ENCODE results near the gene STAT5A.
A peak's percentile ranks its signal among the peaks of the same experiment; 100 is the strongest.
"Not testable (repeated sequence)": the region's sequence is repeated elsewhere in the genome, so short reads cannot be mapped to it uniquely, and the experiment has no call there.

STAT5A gene

DNA sequence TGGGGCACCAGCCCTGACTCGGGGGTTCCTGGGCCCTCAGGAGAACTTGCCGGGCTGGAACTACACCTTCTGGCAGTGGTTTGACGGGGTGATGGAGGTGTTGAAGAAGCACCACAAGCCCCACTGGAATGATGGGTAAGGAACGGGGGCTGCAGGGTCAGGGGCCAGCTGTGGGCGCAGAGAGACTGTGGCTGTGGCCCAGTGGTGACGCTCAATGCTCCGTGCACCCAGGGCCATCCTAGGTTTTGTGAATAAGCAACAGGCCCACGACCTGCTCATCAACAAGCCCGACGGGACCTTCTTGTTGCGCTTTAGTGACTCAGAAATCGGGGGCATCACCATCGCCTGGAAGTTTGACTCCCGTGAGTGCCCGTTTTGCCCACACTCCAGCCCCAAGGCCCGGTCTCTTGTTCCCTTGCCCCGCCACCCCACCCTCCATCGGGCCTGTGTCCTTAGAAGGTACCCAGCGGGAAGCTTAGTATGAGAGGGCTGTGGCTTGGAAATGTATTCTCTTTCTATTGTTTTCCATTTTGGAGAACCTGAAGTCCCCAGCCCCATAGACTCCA lies 19.1 kb downstream of the STAT5A start:
- no peak for DNase-seq (ENCODE audit: low read depth, low spot score)

DNA sequence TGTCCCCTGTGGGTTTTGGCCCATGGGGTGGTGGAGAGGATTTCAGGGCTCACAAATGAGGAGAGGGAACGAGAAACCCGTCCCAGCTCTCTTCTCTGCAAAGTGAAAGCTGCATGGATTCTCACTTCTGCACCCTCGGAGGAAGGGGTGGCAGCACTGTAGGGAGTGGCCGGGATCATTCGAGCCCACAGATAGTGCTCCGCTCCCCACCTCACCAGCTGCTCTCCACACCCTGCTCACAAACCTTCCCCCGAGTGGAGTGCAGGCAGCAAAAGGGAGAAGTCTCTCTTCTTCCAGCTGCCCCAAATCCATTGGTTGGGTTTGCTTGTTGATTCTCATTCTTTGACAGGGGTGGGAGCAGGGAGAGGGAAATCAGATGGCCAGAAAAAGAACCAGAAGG lies 20.1 kb downstream of the STAT5A start:
- no peak for DNase-seq (ENCODE audit: low read depth, low spot score)

DNA sequence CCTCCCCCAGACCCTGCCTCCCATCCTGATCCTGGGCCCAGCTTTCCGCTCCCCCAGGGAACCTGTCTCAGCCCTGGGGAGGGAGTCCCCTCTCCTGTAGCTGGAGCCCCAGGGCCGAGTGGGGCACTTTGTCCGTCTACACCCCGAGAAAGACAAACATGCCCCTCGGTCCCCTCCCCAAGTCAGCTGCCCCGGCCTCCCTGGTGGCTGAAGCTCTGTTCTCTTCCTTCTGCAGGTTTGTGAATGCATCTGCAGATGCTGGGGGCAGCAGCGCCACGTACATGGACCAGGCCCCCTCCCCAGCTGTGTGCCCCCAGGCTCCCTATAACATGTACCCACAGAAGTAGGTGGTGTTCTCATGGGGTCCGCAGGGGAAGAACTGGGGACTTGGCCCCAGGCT lies 20.8 kb downstream of the STAT5A start:
- DNase-seq (ENCODE audit: low read depth, low spot score): no peak

DNA sequence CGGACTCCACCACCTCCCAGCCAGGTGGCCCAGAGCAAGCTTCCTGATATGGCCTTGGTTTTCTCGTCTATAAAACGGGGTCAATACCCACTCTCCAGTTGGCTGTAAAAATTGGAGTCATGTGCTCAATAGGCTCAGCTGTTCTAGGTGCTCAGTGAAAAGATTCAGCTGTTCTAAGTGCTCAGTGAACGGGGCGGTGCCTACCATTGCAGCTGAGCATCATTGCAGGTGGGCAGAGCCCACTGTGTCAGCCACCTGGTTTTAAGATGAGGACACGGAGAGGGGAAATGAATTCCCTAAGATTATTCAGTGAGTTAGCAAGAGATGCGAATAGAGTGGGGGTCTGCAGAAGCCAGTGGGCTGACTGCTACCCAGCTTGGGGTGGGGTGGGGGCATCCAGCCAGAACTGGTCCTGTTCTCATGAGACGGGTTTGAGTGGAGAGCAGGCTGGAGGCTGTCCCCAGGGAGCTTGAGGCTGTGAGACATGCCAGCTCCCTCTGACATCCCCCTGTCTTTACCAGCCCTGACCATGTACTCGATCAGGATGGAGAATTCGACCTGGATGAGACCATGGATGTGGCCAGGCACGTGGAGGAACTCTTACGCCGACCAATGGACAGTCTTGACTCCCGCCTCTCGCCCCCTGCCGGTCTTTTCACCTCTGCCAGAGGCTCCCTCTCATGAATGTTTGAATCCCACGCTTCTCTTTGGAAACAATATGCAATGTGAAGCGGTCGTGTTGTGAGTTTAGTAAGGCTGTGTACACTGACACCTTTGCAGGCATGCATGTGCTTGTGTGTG lies 21.9 kb downstream of the STAT5A start:
- no peak for DNase-seq (ENCODE audit: low read depth, low spot score)

DNA sequence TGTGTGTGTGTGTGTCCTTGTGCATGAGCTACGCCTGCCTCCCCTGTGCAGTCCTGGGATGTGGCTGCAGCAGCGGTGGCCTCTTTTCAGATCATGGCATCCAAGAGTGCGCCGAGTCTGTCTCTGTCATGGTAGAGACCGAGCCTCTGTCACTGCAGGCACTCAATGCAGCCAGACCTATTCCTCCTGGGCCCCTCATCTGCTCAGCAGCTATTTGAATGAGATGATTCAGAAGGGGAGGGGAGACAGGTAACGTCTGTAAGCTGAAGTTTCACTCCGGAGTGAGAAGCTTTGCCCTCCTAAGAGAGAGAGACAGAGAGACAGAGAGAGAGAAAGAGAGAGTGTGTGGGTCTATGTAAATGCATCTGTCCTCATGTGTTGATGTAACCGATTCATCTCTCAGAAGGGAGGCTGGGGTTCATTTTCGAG lies 22.5 kb downstream of the STAT5A start:
- no peak for DNase-seq (ENCODE audit: low read depth, low spot score)

DNA sequence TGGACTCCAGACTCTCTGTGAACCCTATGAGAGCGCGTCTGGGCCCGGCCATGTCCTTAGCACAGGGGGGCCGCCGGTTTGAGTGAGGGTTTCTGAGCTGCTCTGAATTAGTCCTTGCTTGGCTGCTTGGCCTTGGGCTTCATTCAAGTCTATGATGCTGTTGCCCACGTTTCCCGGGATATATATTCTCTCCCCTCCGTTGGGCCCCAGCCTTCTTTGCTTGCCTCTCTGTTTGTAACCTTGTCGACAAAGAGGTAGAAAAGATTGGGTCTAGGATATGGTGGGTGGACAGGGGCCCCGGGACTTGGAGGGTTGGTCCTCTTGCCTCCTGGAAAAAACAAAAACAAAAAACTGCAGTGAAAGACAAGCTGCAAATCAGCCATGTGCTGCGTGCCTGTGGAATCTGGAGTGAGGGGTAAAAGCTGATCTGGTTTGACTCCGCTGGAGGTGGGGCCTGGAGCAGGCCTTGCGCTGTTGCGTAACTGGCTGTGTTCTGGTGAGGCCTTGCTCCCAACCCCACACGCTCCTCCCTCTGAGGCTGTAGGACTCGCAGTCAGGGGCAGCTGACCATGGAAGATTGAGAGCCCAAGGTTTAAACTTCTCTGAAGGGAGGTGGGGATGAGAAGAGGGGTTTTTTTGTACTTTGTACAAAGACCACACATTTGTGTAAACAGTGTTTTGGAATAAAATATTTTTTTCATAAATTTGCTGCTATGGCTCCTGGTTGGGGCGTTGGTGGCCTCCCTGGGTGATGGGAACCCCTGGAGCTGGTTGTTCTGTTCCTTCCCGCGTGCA lies 23.1 kb downstream of the STAT5A start:
- peak; percentile 88 for DNase-seq (ENCODE audit: low read depth, low spot score)

DNA sequence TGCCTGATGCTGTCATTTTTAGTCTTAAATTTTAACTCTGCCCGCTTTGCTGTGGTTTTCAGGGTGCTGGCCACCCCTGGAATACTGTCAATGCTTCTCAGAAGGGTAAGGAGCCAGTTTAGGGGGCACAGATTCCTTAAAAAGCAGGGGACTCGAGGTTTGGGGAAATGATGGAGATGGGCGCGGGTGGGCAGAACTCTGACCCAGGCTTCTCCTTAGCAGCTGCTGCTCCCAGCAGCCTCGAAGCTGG lies 23.7 kb downstream of the STAT5A start:
- no peak for DNase-seq (ENCODE audit: low read depth, low spot score)

DNA sequence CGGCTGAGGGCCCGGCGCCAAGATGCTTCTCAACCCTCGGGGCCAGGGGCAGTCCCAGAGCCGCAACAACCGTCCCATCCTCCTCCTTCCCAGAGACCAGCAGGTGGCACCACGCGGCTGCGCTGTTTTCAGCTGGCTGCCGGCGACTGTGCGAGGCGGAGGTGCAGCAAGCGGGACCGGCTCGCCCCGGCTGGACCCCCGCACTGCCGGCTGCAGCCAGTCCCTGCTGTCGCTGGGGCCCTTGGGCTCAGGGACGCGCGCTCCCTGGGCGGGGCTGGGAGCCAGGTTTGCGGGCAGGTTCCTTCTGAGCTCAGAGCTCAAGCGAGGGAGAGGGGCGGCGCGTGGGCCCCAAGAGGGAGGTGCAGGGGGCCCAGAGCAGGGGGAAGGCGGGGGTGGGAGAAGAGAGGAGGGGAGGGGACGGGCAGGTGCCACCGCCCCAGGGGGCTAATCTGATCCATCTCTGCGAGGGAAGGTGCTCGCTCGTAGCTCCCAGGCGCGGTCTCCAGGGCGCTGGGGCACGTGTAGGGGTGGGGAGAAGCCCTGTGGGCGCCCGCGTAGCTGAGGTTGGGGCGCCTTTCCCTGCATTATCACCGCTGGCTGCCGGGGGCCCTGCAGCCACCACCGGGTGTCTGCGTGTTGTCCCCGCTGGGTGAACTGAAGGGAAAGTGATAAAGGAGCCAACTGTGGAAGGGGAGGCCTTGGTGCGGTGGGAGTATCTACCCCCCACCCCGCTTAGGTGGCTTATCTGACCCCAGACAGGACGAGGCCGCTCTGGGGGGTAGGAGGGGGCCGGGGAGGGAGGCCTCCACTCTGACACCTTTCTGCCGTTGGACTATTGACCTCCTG lies 24.2 kb downstream of the STAT5A start:
- DNase-seq (ENCODE audit: low read depth, low spot score): peak; percentile 94

DNA sequence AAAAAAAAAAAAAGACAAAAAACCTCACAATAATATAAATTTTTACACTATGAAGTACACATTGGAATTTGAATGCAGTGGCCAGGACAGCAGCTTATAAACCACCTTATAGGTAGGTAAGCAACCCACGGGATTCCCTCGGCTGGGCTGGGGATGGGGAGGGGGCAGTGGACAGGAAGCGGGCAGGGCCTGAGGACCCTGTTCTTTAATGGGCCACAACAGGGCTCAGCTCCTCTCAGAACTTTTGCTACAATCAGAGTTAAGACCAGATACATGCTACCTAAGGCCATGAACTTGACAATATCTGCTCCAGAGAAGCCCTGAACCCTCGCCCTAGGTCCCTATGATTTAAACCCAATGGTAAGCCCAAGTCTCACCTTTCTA lies 25.1 kb downstream of the STAT5A start:
- DNase-seq (ENCODE audit: low read depth, low spot score): no peak

DNA sequence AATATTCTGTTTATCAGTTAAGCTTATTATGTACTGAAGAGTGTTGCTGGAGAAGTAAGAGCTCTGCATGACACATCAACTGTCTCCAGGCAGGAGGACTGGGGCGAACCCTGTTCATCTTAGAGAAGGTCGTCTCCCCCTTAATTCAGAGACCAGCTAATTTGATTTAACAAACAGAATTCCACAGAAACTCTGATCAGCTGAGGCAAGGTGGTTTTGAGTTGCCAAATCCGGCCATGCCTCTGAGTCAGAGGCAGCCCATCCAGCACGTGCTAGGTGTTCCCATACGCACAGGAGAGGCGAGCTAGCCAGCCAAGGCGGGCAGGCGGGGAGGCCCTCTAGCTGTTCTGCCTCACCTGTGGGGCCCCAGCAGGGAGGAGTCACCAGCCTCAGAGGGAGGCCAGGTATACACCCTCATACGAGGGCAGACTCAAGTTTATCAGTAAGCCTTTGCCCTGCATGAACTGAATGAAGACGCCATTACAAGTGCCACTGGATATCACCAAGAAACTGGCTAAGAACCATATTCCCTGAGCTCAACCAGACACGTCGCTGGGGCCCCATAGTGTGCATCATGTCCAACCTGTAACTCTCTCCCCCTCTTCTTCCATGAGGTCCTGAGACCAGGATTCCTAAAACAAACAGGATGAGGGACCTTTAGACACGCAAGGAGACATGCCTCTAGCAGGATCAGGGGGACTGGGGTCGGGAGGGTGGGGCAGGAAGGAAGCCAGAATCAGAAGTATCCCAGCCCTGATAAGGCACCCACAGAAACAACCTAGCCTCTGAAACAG lies 25.7 kb downstream of the STAT5A start:
- no peak for DNase-seq (ENCODE audit: low read depth, low spot score)

DNA sequence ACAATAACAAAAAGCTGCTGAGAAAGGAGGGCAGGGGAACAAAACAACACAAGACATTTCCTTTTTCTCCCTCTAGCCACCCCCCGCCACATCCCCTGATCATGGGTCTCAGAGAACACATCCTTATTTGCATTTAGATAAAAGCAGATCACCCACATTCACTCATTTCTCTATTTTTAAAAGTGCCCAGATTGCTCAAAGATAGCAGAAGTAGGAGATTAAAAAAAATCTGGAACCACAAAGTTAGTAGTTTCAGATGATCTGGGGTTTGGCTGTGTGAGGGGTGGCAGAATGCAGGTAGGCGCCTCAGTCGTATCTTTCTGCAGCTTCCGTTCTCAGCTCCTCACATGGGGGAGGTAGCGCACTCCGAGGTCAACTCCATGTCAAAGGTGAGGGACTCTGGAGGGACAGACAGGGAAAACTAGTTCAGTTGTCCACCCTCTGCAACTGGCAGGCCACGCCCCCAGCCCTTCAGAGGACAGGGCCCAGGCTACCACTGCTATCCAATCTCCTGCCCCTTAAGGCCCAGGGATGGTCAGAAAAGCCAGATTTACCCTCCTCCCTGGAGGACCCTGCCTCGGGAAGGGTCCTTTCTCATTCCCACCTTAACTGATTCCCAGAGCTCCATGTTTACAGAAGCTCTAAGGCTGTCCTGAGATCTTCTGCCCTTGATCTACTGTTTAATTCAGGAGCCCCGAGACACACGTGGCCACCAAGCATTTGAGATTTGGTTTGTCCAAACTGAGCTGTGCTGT lies 27.3 kb downstream of the STAT5A start:
- no peak for DNase-seq (ENCODE audit: low read depth, low spot score)

DNA sequence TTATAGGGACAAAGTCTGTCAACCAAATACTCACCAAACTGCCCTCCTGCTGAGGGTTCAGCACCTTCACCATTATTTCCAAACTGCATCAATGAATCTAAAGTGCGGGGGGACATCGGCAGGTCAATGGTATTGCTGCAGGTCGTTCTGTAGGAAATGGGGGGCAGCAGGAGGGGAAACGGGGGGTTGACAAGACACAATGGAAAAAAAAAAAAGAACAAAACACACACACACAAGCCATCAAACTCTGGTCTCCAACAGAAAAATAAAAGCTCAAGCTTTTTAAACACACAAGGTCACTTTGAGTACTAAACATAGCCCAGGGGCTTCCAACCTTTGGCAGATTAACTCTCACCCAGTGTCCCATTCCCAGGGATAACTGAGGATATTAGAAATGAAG lies 28.5 kb downstream of the STAT5A start:
- DNase-seq (ENCODE audit: low read depth, low spot score): no peak

DNA sequence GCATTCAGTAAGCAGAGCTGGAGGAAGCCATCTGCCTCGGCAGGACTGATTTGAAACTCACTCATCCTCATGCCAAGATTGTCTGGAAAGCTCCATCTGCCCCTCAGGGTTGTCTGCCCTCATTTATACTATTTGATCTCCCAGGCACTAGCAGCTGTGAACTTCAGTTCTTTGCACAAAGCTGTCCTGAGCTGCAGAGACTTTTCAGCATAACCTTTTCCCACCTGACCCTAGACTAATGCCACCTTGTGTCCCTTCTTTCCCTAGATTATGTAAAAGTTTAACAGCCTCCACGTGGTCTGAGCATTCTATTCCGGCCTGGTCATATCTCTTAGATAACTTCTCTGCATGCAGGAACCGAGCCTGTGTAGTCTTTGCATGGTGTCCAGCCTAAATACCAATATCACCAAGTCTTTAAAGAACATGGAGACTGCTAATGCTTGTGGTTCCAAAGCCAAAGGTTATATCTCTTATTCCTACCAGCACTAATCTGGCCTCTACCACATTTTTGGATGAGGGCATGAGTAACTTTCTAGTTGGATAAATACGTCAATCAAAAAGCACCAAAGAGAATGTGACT lies 29.1 kb downstream of the STAT5A start:
- no peak for DNase-seq (ENCODE audit: low read depth, low spot score)

DNA sequence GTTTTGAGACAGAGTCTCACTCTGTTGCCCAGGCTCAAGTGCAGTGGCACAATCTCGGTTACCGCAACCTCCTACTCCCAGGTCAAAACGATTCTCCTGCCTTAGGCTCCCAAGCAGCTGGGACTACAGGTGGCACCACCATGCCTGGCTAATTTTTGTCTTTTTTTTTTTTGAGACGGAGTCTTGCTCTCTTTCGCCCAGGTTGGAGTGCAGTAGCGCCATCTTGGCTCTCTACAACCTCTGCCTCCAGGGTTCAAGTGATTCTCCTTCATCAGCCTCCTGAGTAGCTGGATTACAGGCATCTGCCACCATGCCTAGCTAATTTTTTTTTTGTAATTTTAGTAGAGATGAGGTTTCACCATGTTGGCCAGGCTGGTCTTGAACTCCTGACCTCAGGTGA lies 29.7 kb downstream of the STAT5A start:
- DNase-seq (ENCODE audit: low read depth, low spot score): not testable (repeated sequence)

DNA sequence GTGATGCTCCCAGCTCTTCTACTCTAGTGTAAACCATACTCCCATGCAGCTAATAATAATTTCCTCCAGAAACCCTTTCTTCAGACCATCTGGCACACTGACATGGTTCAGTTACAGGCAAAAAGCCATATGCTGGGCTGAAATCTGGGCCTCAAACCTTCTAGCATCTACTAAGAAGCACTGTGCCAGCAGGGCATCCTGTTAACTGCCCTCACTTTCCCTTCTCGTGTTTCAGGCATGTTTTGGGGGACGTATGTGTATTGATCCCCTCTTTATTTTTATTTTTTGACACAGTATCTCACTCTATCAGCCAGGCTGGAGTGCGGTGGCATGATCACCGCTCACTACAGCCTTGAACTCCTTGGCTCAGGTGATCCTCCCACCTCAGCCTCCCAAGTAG lies 33.3 kb downstream of the STAT5A start:
- no peak for DNase-seq (ENCODE audit: low read depth, low spot score)

DNA sequence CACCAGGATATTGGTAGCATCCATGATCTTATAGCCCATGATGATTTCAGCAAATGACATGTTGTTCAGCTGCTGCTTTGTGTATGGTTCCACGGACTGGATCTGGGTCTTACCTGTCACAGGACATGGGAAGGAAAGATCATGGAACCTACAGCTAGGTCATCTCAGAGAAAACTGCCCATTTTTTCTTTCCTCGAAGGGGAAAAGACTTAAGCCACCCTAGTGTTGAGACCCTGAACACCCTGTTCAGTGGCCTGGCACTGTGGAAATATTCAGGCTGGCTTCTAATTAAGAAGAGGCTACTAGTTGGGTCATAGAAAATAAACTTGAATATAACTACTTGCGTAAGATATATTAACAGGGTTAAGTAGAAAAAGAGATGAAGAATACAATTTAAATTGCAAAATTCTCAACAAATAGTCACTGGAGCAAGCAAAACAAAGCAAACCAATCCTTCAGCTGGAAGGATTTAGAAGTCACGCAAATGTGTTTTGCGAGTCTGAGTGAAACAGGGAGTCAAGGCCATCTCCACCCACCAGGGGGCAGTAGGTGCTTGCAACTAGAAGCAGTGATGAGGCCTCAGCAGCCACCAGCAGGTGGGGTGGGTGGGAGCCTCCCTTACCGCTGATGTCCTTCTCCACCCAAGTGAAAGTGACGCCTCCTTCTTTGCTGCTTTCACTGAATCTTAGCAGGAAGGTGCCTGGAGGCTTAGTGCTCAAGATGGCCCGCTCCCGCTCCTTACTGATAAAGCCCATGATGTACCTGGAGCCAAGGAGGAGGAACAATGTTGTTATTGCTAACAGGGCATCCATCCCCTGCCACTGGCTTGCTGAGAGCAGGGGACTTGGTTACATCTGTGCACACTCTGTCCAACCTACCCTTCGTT lies 34.3 kb downstream of the STAT5A start:
- peak; percentile 98 for DNase-seq (ENCODE audit: low read depth, low spot score)

DNA sequence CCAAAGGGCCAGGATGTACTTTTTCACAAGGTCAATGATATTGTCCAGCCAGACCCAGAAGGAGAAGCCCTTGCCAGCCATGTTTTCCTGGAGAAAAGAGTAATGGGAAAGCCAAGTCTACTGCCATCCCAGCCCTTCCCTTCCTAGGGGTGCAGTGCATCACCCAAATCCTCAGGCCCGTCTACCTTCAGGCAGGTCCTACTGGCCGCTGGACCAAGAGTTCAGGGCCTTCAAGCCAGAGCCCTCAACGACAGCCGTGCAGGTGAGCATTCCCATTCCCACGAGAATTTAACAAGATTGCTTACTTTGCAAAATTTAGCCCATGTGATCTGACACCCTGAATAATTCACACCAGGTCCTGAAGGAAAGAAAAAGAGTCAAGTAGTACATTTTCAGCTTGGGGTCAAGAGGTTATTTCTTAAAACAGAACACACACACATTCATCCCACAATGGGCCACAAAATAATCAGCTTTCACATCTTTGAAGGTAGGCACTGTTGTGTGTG lies 35.0 kb downstream of the STAT5A start:
- DNase-seq (ENCODE audit: low read depth, low spot score): no peak

DNA sequence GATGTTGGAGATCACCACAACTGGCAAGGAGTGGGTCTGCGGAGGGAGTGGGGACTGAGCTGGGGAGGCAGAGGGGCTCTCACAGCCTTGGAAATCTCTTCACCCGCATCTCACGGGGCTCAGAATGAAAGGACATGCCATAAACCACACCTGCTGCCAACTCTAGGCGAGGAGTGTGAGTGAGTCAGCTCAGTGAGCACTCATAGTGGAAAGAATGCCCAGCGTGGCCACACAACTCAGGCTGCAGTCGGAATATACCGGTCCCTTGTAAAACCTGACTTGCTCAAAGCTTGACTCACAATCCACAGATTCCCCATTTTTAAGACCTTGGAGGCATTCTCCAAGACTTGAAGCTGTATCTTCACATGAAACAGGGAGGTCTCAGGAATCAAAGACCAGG lies 36.7 kb downstream of the STAT5A start:
- DNase-seq (ENCODE audit: low read depth, low spot score): no peak

Data from ELF-1 (cell line).